Prostate gland (tissue), 2 donors: Measurements from ENCODE around the gene FGFBP2. TPM values are rescaled to one million over a fixed set of nuclear protein-coding genes. Genes with fewer than 3 reads are reported as not detected.

Experiments used
- DNase-seq: peaks from one replicate; pipeline ENCODE4 v3.0.0-alpha.2; 2019; ENCODE audit warnings: low spot score
- H3K27ac ChIP-seq, 2 donors: fragments of 200-600 bp; sonication (generic); 2 replicates each; pipeline ENCODE4 v1.5.1; 2017 to 2019
- H3K27me3 ChIP-seq: fragments of 200-600 bp; sonication (generic); replicated peaks from 2 replicates; pipeline ENCODE4 v1.5.1; 2019; ENCODE audit not compliant: insufficient read depth
- H3K36me3 ChIP-seq, 2 donors: fragments of 200-600 bp; sonication (generic); 1 replicate in 1 of 2; 2 replicates in 1 of 2; pipeline versions ENCODE4 v1.5.1 to v1.8.1; 2017 to 2019
- H3K4me1 ChIP-seq: fragments of 200-600 bp; sonication (generic); replicated peaks from 2 replicates; pipeline ENCODE4 v1.5.1; 2019
- H3K4me3 ChIP-seq, 2 donors: fragments of 200-600 bp; sonication (generic); 2 replicates each; pipeline ENCODE4 v1.5.1; 2017 to 2019
- H3K9me3 ChIP-seq: fragments of 200-600 bp; sonication (generic); 2 replicates; pipeline ENCODE4 v1.5.1; 2017
- CTCF ChIP-seq, 4 experiments: fragments of 200-600 bp in 2 of 4; fragments of 450-650 bp in 2 of 4; sonication (generic) in 2 of 4; IDR thresholded peaks; 1 replicate in 3 of 4; 2 replicates in 1 of 4; pipeline ENCODE4 v1.5.1; 2016 to 2019; ENCODE audit warnings: antibody characterized with exemption in 4 of 4, mild to moderate bottlenecking in 2 of 4, moderate library complexity in 2 of 4
- POLR2A ChIP-seq: fragments of 450-650 bp; IDR thresholded peaks from one replicate; pipeline ENCODE4 v1.6.1; 2016; ENCODE audit warnings: antibody characterized with exemption, mild to moderate bottlenecking
- POLR2AphosphoS5 ChIP-seq: sonication (generic); formaldehyde crosslinking; IDR thresholded peaks from one replicate; pipeline ENCODE4 v1.6.1; 2017; ENCODE audit warnings: antibody characterized with exemption
- WGBS: methylation state at CpG from one replicate; pipeline ENCODE4 v1.1.5; 2018; 5-methylcytosine and 5-hydroxymethylcytosine counted together
- intact Hi-C: fragments of 100-400 bp; cut with DNase I; formaldehyde crosslinking; loops from one replicate; pipeline ENCODE4 v1.14.2; 2022
- total RNA-seq, 2 donors: library from RNA; depleted of rRNA; stranded (reverse); fragments of >200 nt; gene quantifications; one replicate each; pipeline ENCODE4 v1.1.0, GENCODE V29; 2016

FGFBP2 gene
- total RNA-seq, 2 donors from 2014 or later = 78.8 TPM; not detected in 1

DNA sequence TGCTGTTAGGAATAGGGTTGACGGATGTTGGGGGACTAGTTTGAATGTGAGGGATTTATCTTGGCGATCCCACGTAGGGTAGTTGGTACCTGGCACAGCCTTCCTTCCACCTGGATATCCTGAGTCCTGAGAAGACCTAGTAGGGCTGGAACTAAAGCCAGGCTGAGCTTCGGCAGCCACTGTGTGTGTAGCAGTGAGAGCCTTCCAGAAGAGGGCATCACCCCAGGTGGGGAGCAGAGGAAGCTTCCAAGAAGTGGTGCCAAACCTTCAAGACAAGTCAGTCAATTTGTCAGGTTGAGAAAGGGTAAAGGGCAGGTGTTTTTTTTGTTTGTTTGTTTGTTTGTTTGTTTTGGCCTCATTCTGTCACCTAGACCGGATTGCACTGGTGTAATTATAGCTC is 1.2 kb upstream of the FGFBP2 start:
- H3K27me3 ChIP-seq = no peaks in the 10 kb centered on the region
- intact Hi-C loops = no loop called here
- WGBS = 80% methylated on average over 5 of the region's 5 CpGs
- TF ChIP-seq POLR2A = no peak
- TF ChIP-seq POLR2AphosphoS5 = no peak
- no peak for TF ChIP-seq CTCF (IDR thresholded peaks at IDR 0.05)
- H3K27ac ChIP-seq = no peak overlapping the region
- no peaks in the 10 kb centered on the region for H3K36me3 ChIP-seq
- no peak for DNase-seq
- no peak overlapping the region for H3K4me3 ChIP-seq
- H3K4me1 ChIP-seq = no peaks in the 10 kb centered on the region
- H3K9me3 ChIP-seq = no peaks in the 10 kb centered on the region

DNA sequence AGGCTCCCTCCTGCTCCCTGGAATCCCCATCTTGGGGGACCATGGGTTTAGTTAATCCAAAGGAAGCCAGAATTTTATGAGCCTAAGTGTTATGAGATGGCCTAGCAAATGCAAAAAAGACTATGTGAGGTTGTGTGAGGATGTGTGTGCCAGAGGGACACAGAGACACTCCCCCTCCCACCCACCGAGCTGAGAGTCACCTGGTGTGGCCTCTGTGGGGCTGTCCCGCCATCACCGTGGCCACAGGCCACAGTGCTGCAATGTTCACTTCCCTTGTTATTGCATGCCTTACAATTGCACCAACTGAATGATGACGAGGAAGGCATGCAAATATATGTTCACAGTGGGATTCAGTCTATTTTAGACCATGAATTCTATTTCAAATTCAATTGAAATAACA is 601 bp upstream of the FGFBP2 start:
- no peak for DNase-seq
- no peak overlapping the region for H3K27ac ChIP-seq
- WGBS = 55% methylated on average over 4 of the region's 4 CpGs
- H3K4me3 ChIP-seq = no peak overlapping the region
- no peaks in the 10 kb centered on the region for H3K36me3 ChIP-seq
- no peaks in the 10 kb centered on the region for H3K27me3 ChIP-seq
- intact Hi-C loops = no loop called here
- TF ChIP-seq CTCF (IDR thresholded peaks at IDR 0.05) (no peak), POLR2AphosphoS5 (no peak), POLR2A (no peak)
- H3K9me3 ChIP-seq = no peaks in the 10 kb centered on the region
- no peaks in the 10 kb centered on the region for H3K4me1 ChIP-seq

GRCh38 chr4:15961781-15962510 is 1.0 kb downstream of the FGFBP2 start:
- no peak overlapping the region for H3K4me3 ChIP-seq
- H3K9me3 ChIP-seq = no peaks in the 10 kb centered on the region
- DNase-seq = no peak
- 85% methylated on average over 16 of the region's 16 CpGs for WGBS
- no peaks in the 10 kb centered on the region for H3K27me3 ChIP-seq
- intact Hi-C loops = no loop called here
- no peaks in the 10 kb centered on the region for H3K4me1 ChIP-seq
- no peak overlapping the region for H3K27ac ChIP-seq
- no peaks in the 10 kb centered on the region for H3K36me3 ChIP-seq
- TF ChIP-seq POLR2A = no peak
- no peak for TF ChIP-seq POLR2AphosphoS5
- no peak for TF ChIP-seq CTCF (IDR thresholded peaks at IDR 0.05)

GRCh38 chr4:15958562-15958961 is 4.4 kb downstream of the FGFBP2 start:
- Histone ChIP-seq H3K4me3 (no peak overlapping the region), H3K27ac (no peak overlapping the region), H3K4me1 (no peaks in the 10 kb centered on the region), H3K27me3 (no peaks in the 10 kb centered on the region), H3K9me3 (no peaks in the 10 kb centered on the region), H3K36me3 (no peaks in the 10 kb centered on the region)
- DNase-seq = no peak
- WGBS = 83% methylated on average over 2 of the region's 2 CpGs
- TF ChIP-seq POLR2A (no peak), POLR2AphosphoS5 (no peak), CTCF (IDR thresholded peaks at IDR 0.05) (no peak)
- intact Hi-C loops = loop anchor here (5.0 kb wide), 3 partner anchors 151 to 476 kb away; no protein-coding TSS in a partner anchor
